HG03378 (cell line): Measurements from ENCODE around the gene PPP1R3F.
"Not testable (repeated sequence)": the region's sequence is repeated elsewhere in the genome, so short reads cannot be mapped to it uniquely, and the experiment has no call there.

Source experiments
- ATAC-seq: cut with Tn5 transposase; IDR thresholded peaks from one replicate; pipeline ENCODE4 v1.9.1; 2021; ENCODE audit warnings: mild to moderate bottlenecking, moderate library complexity; ENCODE audit not compliant: unreplicated experiment

PPP1R3F gene

DNA sequence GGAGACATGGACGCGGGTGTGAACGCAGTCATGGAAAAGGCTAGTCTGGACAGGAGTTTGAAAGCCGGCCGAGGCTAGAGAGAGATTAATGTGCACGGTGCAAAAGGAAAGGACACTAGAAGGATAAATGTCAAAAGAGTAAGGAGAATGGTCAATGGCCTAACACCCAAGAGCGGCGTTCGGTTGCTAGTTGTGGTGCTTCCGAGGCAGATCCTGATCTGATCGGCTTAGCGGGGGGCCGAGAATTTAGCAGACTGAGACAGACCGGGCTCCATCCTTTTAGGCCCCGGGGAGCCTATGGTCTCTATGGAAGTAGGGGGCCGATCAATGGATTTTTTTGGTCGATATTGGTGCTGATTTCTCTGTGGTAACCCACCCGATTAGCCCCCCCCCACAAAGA is 40.8 kb downstream of the PPP1R3F start:
- ATAC-seq, result no peak

- no peak for ATAC-seq
These were observed 42.6 kb downstream of the PPP1R3F start for GRCh38 chrX:49312176-49312575.

DNA sequence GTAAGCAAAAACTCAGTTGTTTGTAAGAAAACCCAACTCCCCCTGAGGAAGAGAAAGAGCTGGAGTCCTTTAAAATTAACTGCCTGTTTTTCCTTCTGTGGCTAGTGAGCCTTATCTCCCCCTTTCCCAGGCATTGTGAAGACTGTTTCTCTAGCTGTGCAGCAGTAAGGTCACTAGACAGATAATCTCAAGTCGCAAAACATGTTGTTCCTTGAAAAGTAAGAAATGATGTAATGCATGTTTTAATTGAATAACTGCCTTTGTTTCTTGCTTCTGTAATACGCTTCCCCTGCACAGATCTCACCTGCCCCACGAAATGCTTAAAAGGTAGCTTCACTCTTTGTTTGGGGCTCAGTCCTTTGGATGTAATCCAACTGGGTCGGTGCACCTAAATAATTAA is 46.5 kb downstream of the PPP1R3F start:
- no peak for ATAC-seq

GRCh38 chrX:49321737-49322136 is 52.1 kb downstream of the PPP1R3F start, which contains the start of gene GAGE12J:
Gene GAGE12J, plus strand, starts transcription at chrX:49322037. Its CDS starts 1,157 bp downstream, at chrX:49323194.
- not testable (repeated sequence) for ATAC-seq

- not testable (repeated sequence) for ATAC-seq
These were observed 52.7 kb downstream of the PPP1R3F start for GRCh38 chrX:49322266-49322665.

GRCh38 chrX:49323735-49324134 is 54.1 kb downstream of the PPP1R3F start:
- not testable (repeated sequence) for ATAC-seq

- not testable (repeated sequence) for ATAC-seq
These were observed 60.8 kb downstream of the PPP1R3F start for GRCh38 chrX:49330421-49330820.

DNA sequence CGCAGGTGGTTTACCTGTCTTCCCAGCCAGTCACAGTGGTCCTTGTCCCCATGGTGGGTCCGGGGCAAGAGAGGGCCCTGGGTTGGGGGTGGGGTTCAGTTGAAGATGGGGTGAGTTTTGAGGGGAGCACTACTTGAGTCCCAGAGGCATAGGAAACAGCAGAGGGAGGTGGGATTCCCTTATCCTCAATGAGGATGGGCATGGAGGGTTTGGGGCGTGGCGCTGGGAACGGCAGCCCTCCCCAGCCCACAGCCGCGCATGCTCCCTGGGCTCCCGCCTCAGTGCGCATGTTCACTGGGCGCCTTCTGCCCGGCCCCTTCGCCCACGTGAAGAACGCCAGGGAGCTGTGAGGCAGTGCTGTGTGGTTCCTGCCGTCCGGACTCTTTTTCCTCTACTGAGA is 61.7 kb downstream of the PPP1R3F start, which contains the start of gene GAGE13:
Gene GAGE13, plus strand, starts transcription at position 301 of the 400 bp plus-strand sequence. CDS start 1,156 bp downstream, outside the sequence.
- not testable (repeated sequence) for ATAC-seq

GRCh38 chrX:49331841-49332240 is 62.2 kb downstream of the PPP1R3F start:
- ATAC-seq, result not testable (repeated sequence)
